ENCODE measurements around the gene TRIM44. TPM values are rescaled to one million over a fixed set of nuclear protein-coding genes. Genes with fewer than 3 reads are reported as not detected.

TRIM44 gene
- total RNA-seq, 1 donor from 2014 or later, result 9.7 TPM

GRCh38 chr11:35639591-35640179 is 22.9 kb upstream of the TRIM44 start:
- Histone ChIP-seq H3K4me3 (ENCODE audit: low read depth, low read length) (no peak overlapping the region), H3K27me3 (ENCODE audit: control insufficient read depth, insufficient read depth, low read length) (no peaks in the 10 kb centered on the region), H3K36me3 (ENCODE audit: control insufficient read depth, insufficient read depth, low read length) (no peaks in the 10 kb centered on the region)
- FAIRE-seq (no peak), DNase-seq (ENCODE audit: low read depth) (no peak)
- TF ChIP-seq CTCF (IDR thresholded peaks at IDR 0.05; ENCODE audit: insufficient read depth, low read length, severe bottlenecking), result no peak

GRCh38 chr11:35641171-35641897 is 21.2 kb upstream of the TRIM44 start:
- Histone ChIP-seq H3K4me3 (ENCODE audit: low read depth, low read length) (no peak overlapping the region), H3K36me3 (ENCODE audit: control insufficient read depth, insufficient read depth, low read length) (no peaks in the 10 kb centered on the region), H3K27me3 (ENCODE audit: control insufficient read depth, insufficient read depth, low read length) (no peaks in the 10 kb centered on the region)
- TF ChIP-seq CTCF (IDR thresholded peaks at IDR 0.05; ENCODE audit: insufficient read depth, low read length, severe bottlenecking), result no peak
- no peak for FAIRE-seq
- no peak for DNase-seq (ENCODE audit: low read depth)

- no peaks in the 10 kb centered on the region for H3K36me3 ChIP-seq (ENCODE audit: control insufficient read depth, insufficient read depth, low read length)
- H3K4me3 ChIP-seq (ENCODE audit: low read depth, low read length), result no peak overlapping the region
- no peak for DNase-seq (ENCODE audit: low read depth)
- no peak for FAIRE-seq
- no peaks in the 10 kb centered on the region for H3K27me3 ChIP-seq (ENCODE audit: control insufficient read depth, insufficient read depth, low read length)
- TF ChIP-seq CTCF (IDR thresholded peaks at IDR 0.05; ENCODE audit: insufficient read depth, low read length, severe bottlenecking), result no peak
These were observed 20.6 kb upstream of the TRIM44 start for GRCh38 chr11:35641964-35642363.

GRCh38 chr11:35647421-35648093 is 15.0 kb upstream of the TRIM44 start:
- Histone ChIP-seq H3K4me3 (ENCODE audit: low read depth, low read length) (no peak overlapping the region), H3K27me3 (ENCODE audit: control insufficient read depth, insufficient read depth, low read length) (no peaks in the 10 kb centered on the region), H3K36me3 (ENCODE audit: control insufficient read depth, insufficient read depth, low read length) (no peaks in the 10 kb centered on the region)
- FAIRE-seq, result no peak
- DNase-seq (ENCODE audit: low read depth), result no peak
- no peak for TF ChIP-seq CTCF (IDR thresholded peaks at IDR 0.05; ENCODE audit: insufficient read depth, low read length, severe bottlenecking)

GRCh38 chr11:35650006-35650405 is 12.6 kb upstream of the TRIM44 start:
- no peak for FAIRE-seq
- no peaks in the 10 kb centered on the region for H3K27me3 ChIP-seq (ENCODE audit: control insufficient read depth, insufficient read depth, low read length)

More at GRCh38 chr11:35650006-35650405, 12.6 kb upstream of the TRIM44 start:
- H3K4me3 ChIP-seq (ENCODE audit: low read depth, low read length), result no peak overlapping the region
- TF ChIP-seq CTCF (IDR thresholded peaks at IDR 0.05; ENCODE audit: insufficient read depth, low read length, severe bottlenecking), result no peak
- no peaks in the 10 kb centered on the region for H3K36me3 ChIP-seq (ENCODE audit: control insufficient read depth, insufficient read depth, low read length)
- peak; percentile 63 for DNase-seq (ENCODE audit: low read depth)
